Endothelial cell (in vitro differentiated cells): ENCODE data around the gene CNOT10. TPM values are rescaled to one million over a fixed set of nuclear protein-coding genes. Genes with fewer than 3 reads are reported as not detected.

Source experiments
- DNase-seq: peaks from one replicate; pipeline ENCODE4 v3.0.0; 2021; ENCODE audit warnings: low spot score
- H3K27ac Mint-ChIP-seq: one replicate; pipeline ENCODE4 v1.8.0; 2021; ENCODE audit warnings: mixed read lengths, inconsistent platforms; ENCODE audit not compliant: unreplicated experiment
- H3K27me3 Mint-ChIP-seq: one replicate; pipeline ENCODE4 v1.8.0; 2021; ENCODE audit warnings: mild to moderate bottlenecking, moderate library complexity, mixed read lengths, inconsistent platforms; ENCODE audit not compliant: unreplicated experiment
- H3K36me3 Mint-ChIP-seq: one replicate; pipeline ENCODE4 v1.8.0; 2021; ENCODE audit warnings: mild to moderate bottlenecking, low read depth, mixed read lengths, inconsistent platforms; ENCODE audit not compliant: unreplicated experiment
- H3K4me1 Mint-ChIP-seq: one replicate; pipeline ENCODE4 v1.8.0; 2021; ENCODE audit warnings: mild to moderate bottlenecking, mixed read lengths, inconsistent platforms; ENCODE audit not compliant: unreplicated experiment
- H3K4me3 Mint-ChIP-seq: one replicate; pipeline ENCODE4 v1.8.0; 2021; ENCODE audit warnings: mild to moderate bottlenecking, mixed read lengths, inconsistent platforms; ENCODE audit not compliant: unreplicated experiment
- H3K9me3 Mint-ChIP-seq: one replicate; pipeline ENCODE4 v1.8.0; 2021; ENCODE audit warnings: mixed read lengths, inconsistent platforms; ENCODE audit not compliant: unreplicated experiment
- CTCF ChIP-seq: fragments of 200-600 bp; sonication (generic); IDR thresholded peaks from one replicate; pipeline ENCODE4 v1.5.0; 2021; ENCODE audit warnings: antibody characterized with exemption; ENCODE audit not compliant: unreplicated experiment
- total RNA-seq: library from RNA; stranded (reverse); fragmentation: NEBNext Ultra II Directional; extraction: Animal tissue kit (Norgen Biotek cat#: 25700); gene quantifications from one replicate; pipeline ENCODE4 v1.2.1, GENCODE V29; 2021; ENCODE audit not compliant: unreplicated experiment

The CNOT10 gene
- total RNA-seq, 1 donor from 2014 or later: 42.1 TPM

- peaks cover 16% of the 10 kb centered on the region for H3K27me3 Mint-ChIP-seq
- peak overlapping the region; percentile 77 for H3K27ac Mint-ChIP-seq
- peaks cover 44% of the 10 kb centered on the region for H3K4me1 Mint-ChIP-seq
- H3K9me3 Mint-ChIP-seq: no peaks in the 10 kb centered on the region
- H3K36me3 Mint-ChIP-seq: peaks cover 25% of the 10 kb centered on the region
- DNase-seq: peak; percentile 33
- peak overlapping the region; percentile 99 for H3K4me3 Mint-ChIP-seq
- no peak for TF ChIP-seq CTCF
Observed at GRCh38 chr3:32821686-32822296, 136.8 kb downstream of the CNOT10 start.

GRCh38 chr3:32822609-32823498 is 137.9 kb downstream of the CNOT10 start:
- Mint-ChIP-seq H3K27ac (no peak overlapping the region), H3K36me3 (peaks cover 21% of the 10 kb centered on the region)
- DNase-seq: no peak

More at GRCh38 chr3:32822609-32823498, 137.9 kb downstream of the CNOT10 start:
- Mint-ChIP-seq H3K4me1 (peaks cover 54% of the 10 kb centered on the region), H3K4me3 (peak overlapping the region; percentile 87), H3K9me3 (no peaks in the 10 kb centered on the region), H3K27me3 (peaks cover 13% of the 10 kb centered on the region)
- no peak for TF ChIP-seq CTCF

Other genes with a start within 250 kb of the CNOT10 start
- gene CMTM6, start 182.3 kb upstream of the CNOT10 start, total RNA-seq: 59.9 TPM
- 81.7 TPM for gene DYNC1LI1, start 114.3 kb upstream of the CNOT10 start, total RNA-seq
- gene TRIM71, start 132.8 kb downstream of the CNOT10 start, total RNA-seq: 74.0 TPM